ENCODE data around the gene SBF2. TPM values are rescaled to one million over a fixed set of nuclear protein-coding genes. Genes with fewer than 3 reads are reported as not detected.

The SBF2 gene
- total RNA-seq, 1 experiment from 2014 or later = 32.1 TPM

- DNase-seq (ENCODE audit: low read depth) = no peak
Observed at GRCh38 chr11:9855579-9856287, 438.3 kb downstream of the SBF2 start.

- DNase-seq (ENCODE audit: low read depth) = no peak
Observed at GRCh38 chr11:9853929-9854552, 440.0 kb downstream of the SBF2 start.

GRCh38 chr11:9852465-9852864 is 441.6 kb downstream of the SBF2 start:
- DNase-seq (ENCODE audit: low read depth) = no peak

GRCh38 chr11:9851366-9851765 is 442.7 kb downstream of the SBF2 start:
- peak; percentile 60 for DNase-seq (ENCODE audit: low read depth)

- DNase-seq (ENCODE audit: low read depth) = no peak
Observed at GRCh38 chr11:9850224-9850895, 443.7 kb downstream of the SBF2 start.

- DNase-seq (ENCODE audit: low read depth) = no peak
Observed at GRCh38 chr11:9849389-9849788, 444.6 kb downstream of the SBF2 start.

GRCh38 chr11:9847636-9848035 is 446.4 kb downstream of the SBF2 start:
- peak; percentile 70 for DNase-seq (ENCODE audit: low read depth)

- no peak for DNase-seq (ENCODE audit: low read depth)
Observed at GRCh38 chr11:9842923-9843322, 451.1 kb downstream of the SBF2 start.

- no peak for DNase-seq (ENCODE audit: low read depth)
Observed at GRCh38 chr11:9840460-9841004, 453.5 kb downstream of the SBF2 start.

- no peak for DNase-seq (ENCODE audit: low read depth)
Observed at GRCh38 chr11:9839550-9839949, 454.5 kb downstream of the SBF2 start.

- peak; percentile 73 for DNase-seq (ENCODE audit: low read depth)
Observed at GRCh38 chr11:9838961-9839360, 455.1 kb downstream of the SBF2 start.

- DNase-seq (ENCODE audit: low read depth) = peak; percentile 71
Observed at GRCh38 chr11:9838229-9838628, 455.8 kb downstream of the SBF2 start.

- no peak for DNase-seq (ENCODE audit: low read depth)
Observed at GRCh38 chr11:9834291-9834690, 459.7 kb downstream of the SBF2 start.

- no peak for DNase-seq (ENCODE audit: low read depth)
Observed at GRCh38 chr11:9831122-9831521, 462.9 kb downstream of the SBF2 start.

GRCh38 chr11:9827708-9828107 is 466.3 kb downstream of the SBF2 start:
- DNase-seq (ENCODE audit: low read depth) = no peak

- no peak for DNase-seq (ENCODE audit: low read depth)
Observed at GRCh38 chr11:9826390-9826789, 467.6 kb downstream of the SBF2 start.

- DNase-seq (ENCODE audit: low read depth) = no peak
Observed at GRCh38 chr11:9825895-9826294, 468.1 kb downstream of the SBF2 start.

- DNase-seq (ENCODE audit: low read depth) = peak; percentile 30
Observed at GRCh38 chr11:9825315-9825714, 468.7 kb downstream of the SBF2 start.

GRCh38 chr11:9823887-9824385 is 470.1 kb downstream of the SBF2 start:
- DNase-seq (ENCODE audit: low read depth) = no peak

- DNase-seq (ENCODE audit: low read depth) = no peak
Observed at GRCh38 chr11:9823439-9823838, 470.6 kb downstream of the SBF2 start.

GRCh38 chr11:9821008-9821752 is 472.8 kb downstream of the SBF2 start:
- DNase-seq (ENCODE audit: low read depth) = no peak

GRCh38 chr11:9820260-9820659 is 473.8 kb downstream of the SBF2 start:
- DNase-seq (ENCODE audit: low read depth) = no peak

Measured in LHCN-M2 (cell line).